HG03520 (cell line): ENCODE results near the gene PGF.

Experiments used
- ATAC-seq: cut with Tn5 transposase; IDR thresholded peaks from one replicate; pipeline ENCODE4 v1.9.1; 2021; ENCODE audit warnings: mild to moderate bottlenecking, moderate library complexity; ENCODE audit not compliant: unreplicated experiment

PGF gene

DNA sequence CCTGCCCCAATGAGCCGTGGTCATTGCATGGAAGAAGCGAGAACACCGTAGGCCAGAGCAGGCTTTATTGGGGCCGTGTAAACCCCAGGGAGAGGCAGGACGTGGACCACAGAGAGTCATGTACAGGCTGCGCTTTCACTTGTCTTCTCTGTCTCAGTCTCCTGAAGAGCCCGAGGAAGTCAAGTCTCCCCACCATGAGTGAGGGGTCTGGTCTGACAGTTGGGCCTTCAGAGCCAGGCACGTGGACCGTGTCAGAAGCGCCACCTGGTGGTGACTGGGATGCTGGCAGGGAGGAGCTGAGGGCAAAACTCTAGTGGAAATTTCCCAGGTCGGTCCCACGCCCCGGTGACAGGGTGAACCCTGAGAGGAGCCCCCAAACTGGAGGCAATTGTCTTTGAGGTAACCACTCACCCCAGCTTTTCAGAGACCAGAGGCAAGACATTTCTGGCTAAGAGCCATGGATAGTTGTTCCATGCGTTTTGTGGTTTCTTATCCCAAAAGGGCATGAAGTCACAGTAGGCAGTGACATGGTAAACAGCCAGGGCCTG lies 49.7 kb downstream of the PGF start:
- no peak for ATAC-seq

- no peak for ATAC-seq
Observed at GRCh38 chr14:74904635-74905503, 50.5 kb downstream of the PGF start.

- no peak for ATAC-seq
Observed at GRCh38 chr14:74902941-74903705, 52.3 kb downstream of the PGF start.

DNA sequence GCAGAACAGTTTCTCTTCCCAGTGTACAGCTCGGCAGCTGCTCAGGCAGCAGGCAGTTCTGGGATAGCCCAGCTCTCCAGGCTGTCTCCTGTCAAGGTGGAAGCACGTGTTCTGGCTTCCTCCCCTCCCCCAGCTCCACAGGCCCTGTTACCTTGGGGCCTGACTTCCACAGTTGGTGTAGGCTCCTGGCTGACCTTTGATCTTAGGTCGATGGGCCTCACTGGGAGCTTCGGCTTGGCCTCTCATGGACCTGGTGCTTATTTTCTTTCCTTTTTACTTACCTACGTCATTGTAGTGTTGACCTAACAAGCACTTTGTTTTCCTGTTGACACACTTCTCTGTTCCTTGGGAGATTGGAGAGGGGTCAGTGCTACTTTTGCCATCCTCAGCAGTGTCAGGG lies 56.7 kb downstream of the PGF start:
- ATAC-seq: no peak

DNA sequence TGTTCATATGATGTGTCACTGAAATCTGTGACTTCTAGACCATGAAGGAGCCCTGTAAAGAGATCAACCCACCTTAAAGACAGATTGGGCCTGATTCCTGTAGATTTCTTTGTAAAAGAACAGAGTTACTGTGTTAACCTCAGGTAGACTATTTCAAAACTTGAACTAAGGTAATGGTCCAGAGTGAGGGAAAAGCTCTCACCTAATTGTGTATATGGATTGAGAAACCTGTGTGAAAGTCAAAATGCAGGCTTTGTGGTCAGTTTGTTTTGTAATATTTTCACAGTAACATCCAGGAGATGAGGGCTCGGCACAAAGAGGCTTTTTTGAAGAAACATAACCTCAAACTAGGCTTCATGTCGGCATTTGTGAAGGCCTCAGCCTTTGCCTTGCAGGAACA lies 57.3 kb downstream of the PGF start:
- no peak for ATAC-seq

- ATAC-seq: no peak
Observed at GRCh38 chr14:74897642-74898041, 57.8 kb downstream of the PGF start.

- ATAC-seq: no peak
Observed at GRCh38 chr14:74896400-74896799, 59.0 kb downstream of the PGF start.

DNA sequence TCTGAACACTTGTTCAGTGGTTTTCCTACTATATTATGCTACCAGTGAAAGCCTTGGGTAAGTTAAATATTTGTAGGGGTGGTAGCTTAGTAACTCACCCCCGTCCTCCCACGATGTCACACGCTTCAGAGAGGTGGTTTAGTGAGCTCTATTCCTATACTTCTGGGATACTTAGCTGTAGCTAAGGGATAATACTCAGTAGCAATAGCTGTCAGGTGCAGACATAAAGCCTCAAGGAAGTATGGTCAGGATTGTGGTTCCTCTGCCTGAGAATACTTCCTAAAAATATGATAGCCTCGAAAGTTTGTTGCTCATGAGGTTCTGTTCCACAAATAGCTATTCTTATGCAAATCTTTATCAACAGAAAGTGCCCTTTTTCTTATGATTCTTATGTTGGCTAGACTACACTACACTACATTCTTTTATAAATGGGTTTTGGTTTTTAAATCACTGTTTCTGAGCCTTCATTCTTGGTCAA lies 61.7 kb downstream of the PGF start:
- ATAC-seq: peak; percentile 56

DNA sequence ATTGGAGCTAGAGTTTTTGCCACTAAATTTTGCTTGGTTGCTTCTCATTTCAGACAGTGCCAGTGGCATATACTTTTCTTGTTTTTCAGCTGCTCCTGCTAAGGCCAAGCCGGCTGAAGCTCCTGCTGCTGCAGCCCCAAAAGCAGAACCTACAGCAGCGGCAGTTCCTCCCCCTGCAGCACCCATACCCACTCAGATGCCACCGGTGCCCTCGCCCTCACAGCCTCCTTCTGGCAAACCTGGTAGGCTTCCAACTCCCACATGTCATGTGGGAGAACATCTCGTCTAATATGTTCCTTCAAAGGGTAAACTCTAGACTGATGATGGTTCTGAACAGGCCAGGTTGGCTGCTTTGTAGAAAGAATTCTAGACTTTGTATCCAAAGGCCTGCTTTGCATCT lies 62.7 kb downstream of the PGF start:
- no peak for ATAC-seq

- ATAC-seq: no peak
Observed at GRCh38 chr14:74891870-74892269, 63.5 kb downstream of the PGF start.
